ENCODE results near the gene SREBF2.

GRCh38 chr22:41845380-41846267 lies 12.7 kb downstream of the SREBF2 start:
- TF ChIP-seq POLR2A (IDR thresholded peaks at IDR 0.05; ENCODE audit: extremely low read depth, insufficient read length): no peak
- no peak for TF ChIP-seq CTCF (IDR thresholded peaks at IDR 0.05; ENCODE audit: low read depth, low read length)
- TF ChIP-seq MYC (IDR thresholded peaks at IDR 0.05; ENCODE audit: low read depth, low read length): no peak
